Thoracic aorta (tissue), 2 donors: ENCODE data around the gene BEGAIN. TPM values are rescaled to one million over a fixed set of nuclear protein-coding genes. Genes with fewer than 3 reads are reported as not detected.

Experiments used
- ATAC-seq: fragments of 150-250 bp; one replicate; pipeline ENCODE4 v1.8.0; 2017; ENCODE audit warnings: low read depth; ENCODE audit not compliant: insufficient number of reproducible peaks, low FRiP score
- DNase-seq: peaks from one replicate; pipeline ENCODE4 v3.0.0-alpha.2; 2020; ENCODE audit warnings: low spot score
- H3K27ac ChIP-seq, 2 donors: fragments of 200-600 bp; sonication (generic); 1 replicate in 1 of 2; 2 replicates in 1 of 2; pipeline ENCODE4 v1.5.1; 2016; ENCODE audit warnings: mild to moderate bottlenecking in 2 of 2, moderate library complexity in 2 of 2
- H3K27me3 ChIP-seq: fragments of 200-600 bp; sonication (generic); replicated peaks from 2 replicates; pipeline ENCODE4 v1.6.0; 2016; ENCODE audit warnings: mild to moderate bottlenecking; ENCODE audit not compliant: insufficient read depth
- H3K36me3 ChIP-seq: fragments of 200-600 bp; sonication (generic); one replicate; pipeline ENCODE4 v1.5.1; 2016
- H3K4me1 ChIP-seq, 2 donors: fragments of 200-600 bp; sonication (generic); 1 replicate in 1 of 2; 2 replicates in 1 of 2; pipeline versions ENCODE4 v1.5.1 to v1.6.0; 2016; ENCODE audit warnings: low read depth in 2 of 2, mild to moderate bottlenecking in 1 of 2; ENCODE audit not compliant: control insufficient read depth in 1 of 2
- H3K4me3 ChIP-seq: fragments of 200-600 bp; sonication (generic); 2 replicates; pipeline ENCODE4 v1.5.1; 2016; ENCODE audit warnings: mild to moderate bottlenecking
- H3K9me3 ChIP-seq: fragments of 200-600 bp; sonication (generic); 2 replicates; pipeline ENCODE4 v1.5.1; 2016
- CTCF ChIP-seq: fragments of 200-600 bp; sonication (generic); IDR thresholded peaks from one replicate; pipeline ENCODE4 v1.5.1; 2019; ENCODE audit warnings: antibody characterized with exemption
- total RNA-seq, 2 donors: library from RNA; depleted of rRNA; stranded (reverse); fragments of >200 nt; gene quantifications; one replicate each; pipeline versions ENCODE4 v1.1.0 to v1.2.3, GENCODE V29; 2016

Gene BEGAIN
- total RNA-seq, 2 donors from 2014 or later, result 0.27 to 0.85 TPM

- Histone ChIP-seq H3K9me3 (no peaks in the 10 kb centered on the region), H3K36me3 (no peaks in the 10 kb centered on the region), H3K4me3 (no peak overlapping the region), H3K27me3 (no peaks in the 10 kb centered on the region), H3K4me1 (no peaks in the 10 kb centered on the region), H3K27ac (no peak overlapping the region)
- ATAC-seq (no peak), DNase-seq (no peak)
- TF ChIP-seq CTCF, result no peak
Observed at GRCh38 chr14:100607611-100607956, 20.4 kb upstream of the BEGAIN start.

DNA sequence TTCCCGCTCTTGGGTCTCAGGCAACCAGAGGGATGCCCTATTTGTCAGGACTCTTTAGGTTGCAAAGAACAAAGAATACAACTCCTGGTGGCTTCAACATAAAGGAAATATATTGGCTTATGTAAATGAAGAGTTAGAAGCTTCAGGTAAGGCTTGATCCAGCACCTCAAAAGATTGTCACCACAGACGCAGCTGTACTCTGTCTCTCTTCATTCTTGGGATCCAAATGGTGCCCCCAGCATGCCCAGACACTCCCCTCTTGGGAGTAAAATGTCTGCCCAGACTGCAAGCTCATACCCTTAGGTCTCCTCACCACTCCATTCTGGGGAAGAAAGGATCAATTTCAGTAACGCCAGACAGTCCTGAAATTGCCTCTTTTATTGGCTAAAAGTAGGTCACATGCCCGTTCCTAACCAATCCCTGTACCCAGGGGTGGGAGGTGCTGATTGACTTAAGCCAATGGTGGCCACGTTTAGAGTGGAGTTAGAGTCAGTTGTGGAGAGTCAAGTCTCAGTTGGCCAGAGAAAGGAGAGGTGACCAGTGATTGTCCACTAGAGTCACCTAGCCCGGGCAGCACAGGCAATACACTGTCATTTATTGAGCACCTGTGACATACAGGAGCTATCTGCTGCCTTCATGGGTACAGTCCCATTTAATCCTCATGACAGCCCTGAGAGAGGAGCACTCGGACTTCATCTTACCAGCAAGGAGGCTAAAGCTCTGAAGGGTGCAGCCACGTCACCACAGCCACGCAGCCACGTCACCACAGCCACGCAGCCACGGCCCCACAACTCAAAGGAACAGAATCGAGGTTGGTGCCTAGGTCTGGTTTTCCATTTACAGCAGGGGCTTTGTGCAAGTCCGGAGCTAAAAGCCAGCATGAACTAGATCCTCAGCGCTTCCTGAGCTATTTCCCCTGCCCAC is 19.7 kb upstream of the BEGAIN start:
- no peak for DNase-seq
- Histone ChIP-seq H3K27ac (no peak overlapping the region), H3K4me1 (no peaks in the 10 kb centered on the region), H3K27me3 (no peaks in the 10 kb centered on the region), H3K9me3 (no peaks in the 10 kb centered on the region), H3K4me3 (no peak overlapping the region), H3K36me3 (no peaks in the 10 kb centered on the region)
- no peak for TF ChIP-seq CTCF
- ATAC-seq, result no peak

GRCh38 chr14:100605706-100606686 is 18.8 kb upstream of the BEGAIN start:
- DNase-seq (no peak), ATAC-seq (no peak)
- H3K4me3 ChIP-seq, result no peak overlapping the region
- no peak for TF ChIP-seq CTCF
- H3K9me3 ChIP-seq, result peaks cover 10% of the 10 kb centered on the region
- H3K36me3 ChIP-seq, result no peaks in the 10 kb centered on the region
- no peak overlapping the region for H3K27ac ChIP-seq
- H3K27me3 ChIP-seq, result no peaks in the 10 kb centered on the region
- no peaks in the 10 kb centered on the region for H3K4me1 ChIP-seq

- TF ChIP-seq CTCF, result no peak
Observed at GRCh38 chr14:100605230-100605629, 18.0 kb upstream of the BEGAIN start.

GRCh38 chr14:100604709-100605108 is 17.5 kb upstream of the BEGAIN start:
- Histone ChIP-seq H3K4me1 (no peaks in the 10 kb centered on the region), H3K27ac (no peak overlapping the region), H3K4me3 (no peak overlapping the region), H3K36me3 (no peaks in the 10 kb centered on the region), H3K9me3 (peaks cover 10% of the 10 kb centered on the region), H3K27me3 (no peaks in the 10 kb centered on the region)
- no peak for TF ChIP-seq CTCF
- DNase-seq (no peak), ATAC-seq (no peak)

More at GRCh38 chr14:100605230-100605629, 18.0 kb upstream of the BEGAIN start:
- no peak for DNase-seq
- no peaks in the 10 kb centered on the region for H3K27me3 ChIP-seq
- ATAC-seq, result no peak
- H3K27ac ChIP-seq, result no peak overlapping the region
- H3K4me1 ChIP-seq, result no peaks in the 10 kb centered on the region
- H3K9me3 ChIP-seq, result peaks cover 10% of the 10 kb centered on the region
- no peak overlapping the region for H3K4me3 ChIP-seq
- no peaks in the 10 kb centered on the region for H3K36me3 ChIP-seq
